ENCODE measurements around the gene CAV3.
"Not testable (repeated sequence)": the region's sequence is repeated elsewhere in the genome, so short reads cannot be mapped to it uniquely, and the experiment has no call there.

The CAV3 gene

DNA sequence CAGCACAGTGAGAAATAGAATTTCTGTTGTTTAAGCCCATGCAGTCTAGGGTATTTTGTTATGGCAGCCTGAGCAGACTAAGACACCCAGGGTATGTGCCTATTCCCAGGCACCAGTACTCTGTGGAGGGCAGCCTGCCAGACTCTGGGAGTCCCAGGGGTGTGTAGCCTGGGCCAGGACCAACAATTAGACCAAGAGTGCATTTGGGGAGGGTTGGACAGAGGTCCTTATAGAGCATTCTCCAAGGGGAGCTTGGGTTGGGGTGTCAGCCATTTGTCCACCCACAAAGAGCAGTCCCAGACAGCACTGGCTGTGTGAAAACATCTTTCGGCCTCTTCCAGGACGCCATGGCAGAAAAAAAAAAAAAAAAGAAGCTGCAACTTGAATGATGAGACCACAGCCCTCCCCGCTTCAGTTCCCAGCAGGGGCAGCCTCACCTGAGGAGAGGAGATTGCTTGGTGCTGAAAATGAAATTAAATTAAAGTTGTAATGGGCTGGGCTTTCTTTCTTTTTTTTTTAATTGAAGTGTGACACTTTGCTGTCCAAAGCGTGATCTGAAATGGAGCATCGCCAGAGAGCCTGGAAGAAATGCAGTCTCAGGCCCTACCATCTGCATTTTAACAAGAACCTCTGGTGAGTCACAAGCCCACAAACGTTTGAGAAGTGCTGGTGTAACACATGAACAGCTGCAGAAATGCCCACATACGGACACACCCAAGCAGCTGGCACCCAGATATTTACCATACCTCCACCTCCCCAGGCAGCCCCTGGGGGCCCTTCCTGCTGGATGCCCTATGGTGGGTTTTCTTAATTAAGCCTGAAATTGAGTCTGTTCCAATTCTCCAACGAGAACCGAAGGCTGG, 21.3 kb upstream of the CAV3 start:
- no peak overlapping the region for H3K4me3 ChIP-seq (ENCODE audit: low read depth, low read length)
- peak; percentile 13 for DNase-seq (ENCODE audit: low read depth)
- TF ChIP-seq, protein P1, sequence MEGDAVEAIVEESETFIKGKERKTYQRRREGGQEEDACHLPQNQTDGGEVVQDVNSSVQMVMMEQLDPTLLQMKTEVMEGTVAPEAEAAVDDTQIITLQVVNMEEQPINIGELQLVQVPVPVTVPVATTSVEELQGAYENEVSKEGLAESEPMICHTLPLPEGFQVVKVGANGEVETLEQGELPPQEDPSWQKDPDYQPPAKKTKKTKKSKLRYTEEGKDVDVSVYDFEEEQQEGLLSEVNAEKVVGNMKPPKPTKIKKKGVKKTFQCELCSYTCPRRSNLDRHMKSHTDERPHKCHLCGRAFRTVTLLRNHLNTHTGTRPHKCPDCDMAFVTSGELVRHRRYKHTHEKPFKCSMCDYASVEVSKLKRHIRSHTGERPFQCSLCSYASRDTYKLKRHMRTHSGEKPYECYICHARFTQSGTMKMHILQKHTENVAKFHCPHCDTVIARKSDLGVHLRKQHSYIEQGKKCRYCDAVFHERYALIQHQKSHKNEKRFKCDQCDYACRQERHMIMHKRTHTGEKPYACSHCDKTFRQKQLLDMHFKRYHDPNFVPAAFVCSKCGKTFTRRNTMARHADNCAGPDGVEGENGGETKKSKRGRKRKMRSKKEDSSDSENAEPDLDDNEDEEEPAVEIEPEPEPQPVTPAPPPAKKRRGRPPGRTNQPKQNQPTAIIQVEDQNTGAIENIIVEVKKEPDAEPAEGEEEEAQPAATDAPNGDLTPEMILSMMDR (conservative IDR thresholded peaks at IDR 0.05; ENCODE audit: low read depth, low read length), result no peak

DNA sequence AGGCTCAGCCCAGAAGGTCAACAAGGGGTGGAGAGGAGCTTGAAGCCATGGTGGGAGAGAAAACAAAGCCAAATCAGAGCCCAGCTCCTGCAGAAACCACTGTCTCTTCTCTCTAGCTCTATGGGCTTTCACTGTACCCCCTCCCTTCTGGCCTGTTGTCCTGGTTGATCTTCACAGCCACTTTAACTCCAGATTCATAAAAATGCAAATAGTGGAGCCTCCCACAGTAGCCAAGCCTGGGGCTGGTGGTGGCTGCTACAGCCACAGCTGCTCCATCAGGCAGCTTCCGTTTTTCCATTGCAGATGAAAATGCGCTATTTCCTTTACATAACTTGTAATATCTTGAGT, 20.7 kb upstream of the CAV3 start:
- TF ChIP-seq, protein P1 (conservative IDR thresholded peaks at IDR 0.05; ENCODE audit: low read depth, low read length), result no peak
- H3K4me3 ChIP-seq (ENCODE audit: low read depth, low read length), result no peak overlapping the region
- no peak for DNase-seq (ENCODE audit: low read depth)

DNA sequence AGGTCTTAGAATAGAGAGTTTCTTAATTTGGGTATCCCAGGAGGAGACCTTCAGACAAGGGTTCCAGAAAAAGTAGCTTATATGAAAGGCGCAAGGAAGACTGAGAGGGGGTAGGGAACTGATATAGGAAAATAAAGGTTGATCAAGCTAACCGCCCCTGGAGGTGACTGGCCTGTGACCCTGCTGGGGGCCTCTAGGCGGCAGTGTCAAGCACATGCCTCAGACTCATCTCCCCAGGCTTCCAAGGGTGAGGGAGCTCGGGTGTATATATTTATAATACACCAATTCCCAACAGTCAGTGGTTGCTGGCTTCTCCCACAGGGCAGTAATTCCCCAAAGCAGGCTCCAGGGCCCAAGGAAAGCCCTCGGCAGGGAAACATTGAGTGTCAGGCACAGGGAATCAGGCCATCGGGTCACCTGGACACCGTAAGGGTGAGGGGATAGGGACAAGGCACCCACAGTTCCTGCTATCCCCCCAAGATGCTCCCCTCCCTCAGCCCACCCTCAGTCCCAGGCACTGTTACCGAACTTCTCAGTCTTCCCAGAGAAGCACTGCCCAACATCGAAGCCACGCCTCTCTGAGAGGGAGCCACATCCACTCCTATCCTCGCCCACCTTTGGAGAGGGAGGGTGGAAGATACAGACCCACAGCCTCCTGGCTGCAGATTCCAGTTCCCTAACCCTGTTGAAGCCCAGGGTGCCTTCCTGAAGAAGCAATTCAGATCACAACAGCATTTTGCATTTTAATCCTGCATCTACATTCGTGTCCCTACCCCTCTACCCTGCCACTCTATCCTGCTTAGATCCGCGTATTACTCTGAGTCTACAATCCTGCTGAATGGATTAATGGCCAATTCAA, 19.5 kb upstream of the CAV3 start:
- no peak overlapping the region for H3K4me3 ChIP-seq (ENCODE audit: low read depth, low read length)
- DNase-seq (ENCODE audit: low read depth), result peak; percentile 13
- TF ChIP-seq, protein P1 (conservative IDR thresholded peaks at IDR 0.05; ENCODE audit: low read depth, low read length), result peak; percentile 56

DNA sequence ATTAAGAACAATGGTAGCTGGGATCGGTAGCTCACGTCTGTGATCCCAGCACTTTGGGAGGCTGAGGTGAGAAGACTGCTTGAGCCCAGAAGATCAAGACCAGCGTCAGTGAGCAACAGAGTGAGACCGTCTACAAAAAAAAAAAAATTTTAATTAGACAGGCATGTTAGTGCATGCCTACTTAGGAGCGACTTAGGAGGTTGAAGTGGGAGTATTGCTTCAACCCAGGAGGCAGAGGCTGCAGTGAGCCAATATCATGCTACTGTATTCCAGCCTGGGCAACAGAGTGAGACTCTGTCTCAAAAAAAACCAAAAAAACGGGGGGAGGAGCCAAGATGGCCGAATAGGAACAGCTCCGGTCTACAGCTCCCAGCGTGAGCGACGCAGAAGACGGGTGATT, 17.8 kb upstream of the CAV3 start:
- DNase-seq (ENCODE audit: low read depth); H3K4me3 ChIP-seq (ENCODE audit: low read depth, low read length): not testable (repeated sequence)

DNA sequence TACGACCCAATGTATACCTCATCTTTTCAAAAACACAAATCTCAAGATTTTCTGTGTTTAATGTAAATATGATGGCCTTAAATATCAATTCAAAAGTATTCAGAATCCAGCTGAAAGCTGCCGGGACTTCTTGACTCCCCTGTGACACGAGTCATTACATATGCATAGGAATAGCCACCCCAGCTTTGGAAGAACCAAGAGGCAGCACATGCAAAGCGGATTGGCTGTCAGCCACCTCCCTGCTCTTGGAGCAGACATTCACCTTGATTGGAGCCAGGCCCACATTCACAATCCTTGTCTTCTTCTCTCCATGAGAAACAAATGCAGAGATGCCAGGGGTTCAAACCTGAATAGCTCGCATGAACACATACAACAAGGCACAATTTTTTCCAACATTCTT, 10.8 kb upstream of the CAV3 start:
- TF ChIP-seq, protein P1 (conservative IDR thresholded peaks at IDR 0.05; ENCODE audit: low read depth, low read length), result no peak
- DNase-seq (ENCODE audit: low read depth), result no peak
- no peak overlapping the region for H3K4me3 ChIP-seq (ENCODE audit: low read depth, low read length)

DNA sequence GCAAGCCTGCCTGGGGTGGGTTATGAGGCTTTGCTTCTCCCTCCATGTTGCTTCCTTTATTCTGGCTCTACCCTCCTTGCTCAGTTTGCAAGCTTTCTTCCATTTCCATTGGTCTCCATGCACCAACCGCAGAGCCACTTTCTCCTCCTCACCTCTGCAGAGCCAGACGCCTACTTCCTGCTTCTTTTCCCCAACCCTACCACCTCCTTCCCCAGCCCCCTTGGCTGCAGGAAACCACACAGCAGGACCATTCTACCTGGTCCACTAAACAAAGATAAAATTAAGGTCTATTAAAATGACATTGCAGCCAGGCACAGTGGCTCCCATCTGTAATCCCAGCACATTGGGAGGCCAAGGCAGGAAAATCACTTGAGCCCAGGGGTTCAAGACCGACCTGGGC, 10.0 kb upstream of the CAV3 start:
- DNase-seq (ENCODE audit: low read depth), result no peak
- no peak overlapping the region for H3K4me3 ChIP-seq (ENCODE audit: low read depth, low read length)
- TF ChIP-seq, protein P1 (conservative IDR thresholded peaks at IDR 0.05; ENCODE audit: low read depth, low read length), result no peak

DNA sequence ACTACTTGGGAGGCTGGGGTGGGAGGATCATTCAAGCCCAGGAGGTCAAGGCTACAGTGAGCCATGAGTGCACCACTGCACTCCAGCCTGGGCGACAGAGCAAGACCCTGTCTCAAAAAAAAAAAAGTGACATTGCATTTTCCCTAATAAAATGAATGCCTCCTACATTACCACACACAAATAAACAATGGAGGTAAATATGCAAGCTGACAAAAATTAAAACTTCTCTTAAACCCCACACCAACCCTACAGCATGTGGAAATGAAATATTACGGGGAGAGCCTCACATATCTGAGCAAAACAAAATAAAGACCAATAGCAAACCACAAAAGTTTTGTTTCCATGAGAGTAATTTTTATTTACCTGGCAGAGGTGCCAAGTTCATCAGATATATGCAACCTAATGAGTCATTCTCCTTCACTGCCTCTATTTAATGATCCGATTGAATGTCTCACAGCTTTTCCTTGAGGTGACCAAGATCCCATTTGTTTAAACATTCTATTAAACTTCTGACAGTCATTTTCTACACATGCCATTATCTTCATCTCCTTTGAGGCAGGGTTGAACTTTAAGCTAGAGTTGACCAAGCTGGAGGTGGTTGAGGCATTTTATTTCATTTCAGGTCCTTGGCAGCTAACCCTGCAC, 9.4 kb upstream of the CAV3 start:
- H3K4me3 ChIP-seq (ENCODE audit: low read depth, low read length), result no peak overlapping the region
- no peak for DNase-seq (ENCODE audit: low read depth)
- TF ChIP-seq, protein P1 (conservative IDR thresholded peaks at IDR 0.05; ENCODE audit: low read depth, low read length), result no peak

All from choroid plexus epithelial cell (primary cell).